GM18861 (cell line): ENCODE measurements around the gene NUP37.

Experiments
- ATAC-seq: cut with Tn5 transposase; IDR thresholded peaks from one replicate; pipeline ENCODE4 v1.9.1; 2021; ENCODE audit not compliant: unreplicated experiment

NUP37 gene

GRCh38 chr12:102031852-102032251, 88.1 kb downstream of the NUP37 start:
- ATAC-seq = no peak

- no peak for ATAC-seq
These were observed 90.8 kb downstream of the NUP37 start for GRCh38 chr12:102029141-102029540.

GRCh38 chr12:102026728-102027127, 93.2 kb downstream of the NUP37 start:
- no peak for ATAC-seq

- no peak for ATAC-seq
These were observed 95.1 kb downstream of the NUP37 start for GRCh38 chr12:102024765-102025164.

GRCh38 chr12:102023343-102023930, 96.5 kb downstream of the NUP37 start:
- no peak for ATAC-seq
